ENCODE results near the gene KRT33A. TPM values are rescaled to one million over a fixed set of nuclear protein-coding genes. Genes with fewer than 3 reads are reported as not detected.

KRT33A gene
- total RNA-seq, 2 experiments from 2014 or later = not detected

- ATAC-seq (ENCODE audit: low read depth) (no peak), DNase-seq (no peak)
- Mint-ChIP-seq H3K4me3 (no peak overlapping the region), H3K36me3 (no peaks in the 10 kb centered on the region), H3K27me3 (peaks cover 3% of the 10 kb centered on the region), H3K27ac (no peak overlapping the region), H3K4me1 (peaks cover 6% of the 10 kb centered on the region), H3K9me3 (no peaks in the 10 kb centered on the region)
- POLR2A ChIA-PET = no interaction called here
Measured at GRCh38 chr17:41332239-41332638, 18.4 kb downstream of the KRT33A start.

GRCh38 chr17:41331606-41332005 is 19.0 kb downstream of the KRT33A start:
- DNase-seq (no peak), ATAC-seq (ENCODE audit: low read depth) (no peak)
- POLR2A ChIA-PET = no interaction called here
- H3K27me3 Mint-ChIP-seq = peaks cover 3% of the 10 kb centered on the region
- no peaks in the 10 kb centered on the region for H3K9me3 Mint-ChIP-seq
- H3K4me3 Mint-ChIP-seq = no peak overlapping the region
- H3K4me1 Mint-ChIP-seq = peaks cover 6% of the 10 kb centered on the region
- no peaks in the 10 kb centered on the region for H3K36me3 Mint-ChIP-seq
- no peak overlapping the region for H3K27ac Mint-ChIP-seq

- no peaks in the 10 kb centered on the region for H3K9me3 Mint-ChIP-seq
- H3K4me1 Mint-ChIP-seq = peaks cover 2% of the 10 kb centered on the region
- H3K27me3 Mint-ChIP-seq = no peaks in the 10 kb centered on the region
- no peaks in the 10 kb centered on the region for H3K36me3 Mint-ChIP-seq
- POLR2A ChIA-PET = no interaction called here
- H3K4me3 Mint-ChIP-seq = no peak overlapping the region
- ATAC-seq (ENCODE audit: low read depth) (peak; percentile 26), DNase-seq (no peak)
- H3K27ac Mint-ChIP-seq = no peak overlapping the region
Measured at GRCh38 chr17:41329279-41329948, 21.2 kb downstream of the KRT33A start.

- DNase-seq (no peak), ATAC-seq (ENCODE audit: low read depth) (no peak)
- no peaks in the 10 kb centered on the region for H3K27me3 Mint-ChIP-seq
- no peak overlapping the region for H3K27ac Mint-ChIP-seq
- POLR2A ChIA-PET = no interaction called here
- no peaks in the 10 kb centered on the region for H3K36me3 Mint-ChIP-seq
- no peak overlapping the region for H3K4me3 Mint-ChIP-seq
- no peaks in the 10 kb centered on the region for H3K9me3 Mint-ChIP-seq
- H3K4me1 Mint-ChIP-seq = peaks cover 2% of the 10 kb centered on the region
Measured at GRCh38 chr17:41328207-41328606, 22.4 kb downstream of the KRT33A start.

GRCh38 chr17:41327411-41328120 is 23.1 kb downstream of the KRT33A start:
- H3K9me3 Mint-ChIP-seq = no peaks in the 10 kb centered on the region
- no peaks in the 10 kb centered on the region for H3K27me3 Mint-ChIP-seq
- no peak overlapping the region for H3K4me3 Mint-ChIP-seq
- peaks cover 2% of the 10 kb centered on the region for H3K4me1 Mint-ChIP-seq
- ATAC-seq (ENCODE audit: low read depth) (no peak), DNase-seq (no peak)
- POLR2A ChIA-PET = no interaction called here
- H3K27ac Mint-ChIP-seq = no peak overlapping the region
- no peaks in the 10 kb centered on the region for H3K36me3 Mint-ChIP-seq

GRCh38 chr17:41326173-41327145 is 24.2 kb downstream of the KRT33A start:
- POLR2A ChIA-PET = no interaction called here
- Mint-ChIP-seq H3K4me1 (peaks cover 2% of the 10 kb centered on the region), H3K9me3 (no peaks in the 10 kb centered on the region), H3K27ac (no peak overlapping the region), H3K27me3 (no peaks in the 10 kb centered on the region), H3K36me3 (no peaks in the 10 kb centered on the region), H3K4me3 (no peak overlapping the region)
- DNase-seq = no peak
- ATAC-seq (ENCODE audit: low read depth) = no peak

GRCh38 chr17:41325611-41326010 is 25.0 kb downstream of the KRT33A start:
- peaks cover under 1% of the 10 kb centered on the region for H3K9me3 Mint-ChIP-seq
- DNase-seq = no peak
- H3K27ac Mint-ChIP-seq = no peak overlapping the region
- peaks cover 2% of the 10 kb centered on the region for H3K4me1 Mint-ChIP-seq
- H3K27me3 Mint-ChIP-seq = no peaks in the 10 kb centered on the region
- ATAC-seq (ENCODE audit: low read depth) = no peak
- POLR2A ChIA-PET = no interaction called here
- no peaks in the 10 kb centered on the region for H3K36me3 Mint-ChIP-seq
- H3K4me3 Mint-ChIP-seq = no peak overlapping the region

GRCh38 chr17:41325126-41325525 is 25.5 kb downstream of the KRT33A start:
- Mint-ChIP-seq H3K4me3 (no peak overlapping the region), H3K27ac (no peak overlapping the region)
- ATAC-seq (ENCODE audit: low read depth) = no peak

GRCh38 chr17:41324180-41325075 is 26.2 kb downstream of the KRT33A start:
- DNase-seq (no peak), ATAC-seq (ENCODE audit: low read depth) (no peak)
- no peak overlapping the region for H3K27ac Mint-ChIP-seq
- peaks cover 3% of the 10 kb centered on the region for H3K36me3 Mint-ChIP-seq
- peaks cover 2% of the 10 kb centered on the region for H3K4me1 Mint-ChIP-seq
- POLR2A ChIA-PET = no interaction called here
- H3K4me3 Mint-ChIP-seq = no peak overlapping the region
- peaks cover 4% of the 10 kb centered on the region for H3K9me3 Mint-ChIP-seq
- no peaks in the 10 kb centered on the region for H3K27me3 Mint-ChIP-seq

More at GRCh38 chr17:41325126-41325525, 25.5 kb downstream of the KRT33A start:
- no peaks in the 10 kb centered on the region for H3K27me3 Mint-ChIP-seq
- POLR2A ChIA-PET = no interaction called here
- no peak for DNase-seq
- peaks cover 2% of the 10 kb centered on the region for H3K9me3 Mint-ChIP-seq
- peaks cover 2% of the 10 kb centered on the region for H3K4me1 Mint-ChIP-seq
- peaks cover under 1% of the 10 kb centered on the region for H3K36me3 Mint-ChIP-seq

- Mint-ChIP-seq H3K9me3 (peaks cover 4% of the 10 kb centered on the region), H3K27ac (peak overlapping the region; percentile 56), H3K36me3 (peaks cover 3% of the 10 kb centered on the region), H3K4me1 (peaks cover 2% of the 10 kb centered on the region), H3K4me3 (no peak overlapping the region), H3K27me3 (peaks cover 1% of the 10 kb centered on the region)
- POLR2A ChIA-PET = no interaction called here
- DNase-seq (no peak), ATAC-seq (ENCODE audit: low read depth) (no peak)
Measured at GRCh38 chr17:41322903-41323895, 27.4 kb downstream of the KRT33A start.

- Mint-ChIP-seq H3K27ac (no peak overlapping the region), H3K4me3 (no peak overlapping the region)
- DNase-seq = no peak
Measured at GRCh38 chr17:41322094-41322902, 28.3 kb downstream of the KRT33A start.

More at GRCh38 chr17:41322094-41322902, 28.3 kb downstream of the KRT33A start:
- POLR2A ChIA-PET = no interaction called here
- H3K27me3 Mint-ChIP-seq = peaks cover 2% of the 10 kb centered on the region
- peaks cover 4% of the 10 kb centered on the region for H3K9me3 Mint-ChIP-seq
- peak; percentile 65 for ATAC-seq (ENCODE audit: low read depth)
- peaks cover 1% of the 10 kb centered on the region for H3K4me1 Mint-ChIP-seq
- peaks cover 3% of the 10 kb centered on the region for H3K36me3 Mint-ChIP-seq

Measured in activated naive CD8-positive, alpha-beta T cell treated with anti-CD3 and anti-CD28 coated beads, Interleukin-2, amount 10 ng/mL, durations not matched to agents 7 days and 5 days (primary cell).